ENCODE results near the gene HELZ.

The HELZ gene

GRCh38 chr17:67227488-67227887 lies 17.5 kb downstream of the HELZ start:
- DNase-seq (ENCODE audit: low read depth in 2 of 2) = no peak

- no peak for DNase-seq (ENCODE audit: low read depth in 2 of 2)
Measured at GRCh38 chr17:67225316-67225715, 19.7 kb downstream of the HELZ start.

GRCh38 chr17:67224736-67225135 lies 20.3 kb downstream of the HELZ start:
- DNase-seq (ENCODE audit: low read depth in 2 of 2) = no peak

- DNase-seq (ENCODE audit: low read depth in 2 of 2) = no peak
Measured at GRCh38 chr17:67223924-67224323, 21.1 kb downstream of the HELZ start.

GRCh38 chr17:67221062-67221998 lies 23.7 kb downstream of the HELZ start:
- DNase-seq (ENCODE audit: low read depth in 2 of 2) = no peak

GRCh38 chr17:67218385-67218950 lies 26.5 kb downstream of the HELZ start:
- DNase-seq (ENCODE audit: low read depth in 2 of 2) = no peak

- no peak for DNase-seq (ENCODE audit: low read depth in 2 of 2)
Measured at GRCh38 chr17:67217446-67217845, 27.6 kb downstream of the HELZ start.

- DNase-seq (ENCODE audit: low read depth in 2 of 2) = no peak
Measured at GRCh38 chr17:67216578-67217320, 28.2 kb downstream of the HELZ start.

- DNase-seq (ENCODE audit: low read depth in 2 of 2) = no peak
Measured at GRCh38 chr17:67215991-67216421, 29.0 kb downstream of the HELZ start.

GRCh38 chr17:67212714-67213417 lies 32.1 kb downstream of the HELZ start:
- DNase-seq (ENCODE audit: low read depth in 2 of 2) = no peak

GRCh38 chr17:67212231-67212630 lies 32.8 kb downstream of the HELZ start:
- no peak for DNase-seq (ENCODE audit: low read depth in 2 of 2)

GRCh38 chr17:67211742-67212141 lies 33.3 kb downstream of the HELZ start:
- DNase-seq (ENCODE audit: low read depth in 2 of 2) = no peak

GRCh38 chr17:67210915-67211314 lies 34.1 kb downstream of the HELZ start:
- no peak for DNase-seq (ENCODE audit: low read depth in 2 of 2)

GRCh38 chr17:67208232-67208631 lies 36.8 kb downstream of the HELZ start:
- DNase-seq (ENCODE audit: low read depth in 2 of 2) = no peak

- DNase-seq (ENCODE audit: low read depth in 2 of 2) = no peak
Measured at GRCh38 chr17:67203818-67204217, 41.2 kb downstream of the HELZ start.

- DNase-seq (ENCODE audit: low read depth in 2 of 2) = no peak
Measured at GRCh38 chr17:67202503-67202902, 42.5 kb downstream of the HELZ start.

- no peak for DNase-seq (ENCODE audit: low read depth in 2 of 2)
Measured at GRCh38 chr17:67200727-67201301, 44.2 kb downstream of the HELZ start.

GRCh38 chr17:67198131-67198530 lies 46.9 kb downstream of the HELZ start:
- no peak for DNase-seq (ENCODE audit: low read depth in 2 of 2)

GRCh38 chr17:67197023-67197422 lies 48.0 kb downstream of the HELZ start:
- DNase-seq (ENCODE audit: low read depth in 2 of 2) = peak in 1 of 2 donors; percentile 7

- DNase-seq (ENCODE audit: low read depth in 2 of 2) = no peak
Measured at GRCh38 chr17:67196422-67196821, 48.6 kb downstream of the HELZ start.

GRCh38 chr17:67194134-67194533 lies 50.9 kb downstream of the HELZ start:
- no peak for DNase-seq (ENCODE audit: low read depth in 2 of 2)

- no peak for DNase-seq (ENCODE audit: low read depth in 2 of 2)
Measured at GRCh38 chr17:67187927-67188326, 57.1 kb downstream of the HELZ start.
